ENCODE measurements around the gene OSGIN1.

OSGIN1 gene

GRCh38 chr16:84000989-84001642 lies 48.1 kb downstream of the OSGIN1 start:
- H3K23ac ChIP-seq (ENCODE audit: low read length), result no peak overlapping the region
- H3K4ac ChIP-seq (ENCODE audit: low read depth, low read length), result no peak overlapping the region
- H4K8ac ChIP-seq (ENCODE audit: low read depth, low read length), result no peak overlapping the region
- H3K4me1 ChIP-seq (ENCODE audit: control insufficient read depth in 1 of 2, insufficient read depth in 2 of 2, low read length in 2 of 2), result no peaks in the 10 kb centered on the region
- H3K9ac ChIP-seq (ENCODE audit: low read length), result no peak overlapping the region
- no peak overlapping the region for H3K4me3 ChIP-seq (ENCODE audit: low read depth, low read length)
- DNase-seq, result no peak
- H3K27me3 ChIP-seq (ENCODE audit: insufficient read depth, low read length), result no peaks in the 10 kb centered on the region
- H3K79me2 ChIP-seq (ENCODE audit: control insufficient read depth, insufficient read depth, low read length, poor library complexity), result no peaks in the 10 kb centered on the region
- no peak overlapping the region for H3K18ac ChIP-seq (ENCODE audit: low read length)
- H3K79me1 ChIP-seq (ENCODE audit: low read length), result no peaks in the 10 kb centered on the region
- H3K14ac ChIP-seq (ENCODE audit: low read length), result no peak overlapping the region
- H3K27ac ChIP-seq (ENCODE audit: low read depth, low read length), result no peak overlapping the region
- no peak overlapping the region for H2AK5ac ChIP-seq (ENCODE audit: low read length)
- peaks cover 4% of the 10 kb centered on the region for H3K9me3 ChIP-seq (ENCODE audit: insufficient read depth, low read depth, low read length)
- no peaks in the 10 kb centered on the region for H3K36me3 ChIP-seq (ENCODE audit: control insufficient read depth in 1 of 2, insufficient read depth in 2 of 2, low read length in 2 of 2)
- H2AFZ ChIP-seq (ENCODE audit: insufficient read depth, low read length, poor library complexity), result no peak overlapping the region
- no peak overlapping the region for H4K91ac ChIP-seq (ENCODE audit: low read depth, low read length)
- no peak overlapping the region for H2BK12ac ChIP-seq (ENCODE audit: low read length)
- no CpG with 5 or more reads among the region's 13 CpGs for WGBS (ENCODE audit: extremely low coverage, insufficient coverage, insufficient read length)
- no peak overlapping the region for H2BK5ac ChIP-seq (ENCODE audit: low read depth, low read length, poor library complexity)
- no peak overlapping the region for H4K12ac ChIP-seq (ENCODE audit: low read depth, low read length)
- no peak overlapping the region for H2BK120ac ChIP-seq (ENCODE audit: insufficient read depth, low read length, poor library complexity)
- H3K4me2 ChIP-seq (ENCODE audit: low read length), result no peak overlapping the region

DNA sequence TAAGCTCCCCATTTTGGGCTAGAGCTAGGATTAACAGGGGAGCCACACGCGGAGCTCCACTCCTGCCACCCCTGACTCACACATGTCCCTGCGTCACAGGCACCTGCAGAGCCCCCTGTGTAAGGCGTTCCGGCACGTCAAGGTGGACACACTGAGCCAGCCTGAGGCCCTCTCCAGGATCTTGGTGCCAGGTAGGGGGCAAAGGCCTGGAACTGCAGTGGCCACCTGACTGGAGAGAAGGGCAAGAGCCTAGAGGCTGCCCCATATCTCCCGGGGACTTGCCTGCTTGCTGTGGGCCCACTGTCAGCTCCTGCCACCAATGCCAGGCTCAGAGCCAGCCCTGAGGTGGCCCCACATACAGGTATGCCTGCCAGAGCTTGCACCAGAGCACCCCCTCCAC lies 48.7 kb downstream of the OSGIN1 start:
- WGBS (ENCODE audit: extremely low coverage, insufficient coverage, insufficient read length), result no CpG with 5 or more reads among the region's 7 CpGs
- Histone ChIP-seq H3K27me3 (ENCODE audit: insufficient read depth, low read length) (no peaks in the 10 kb centered on the region), H4K8ac (ENCODE audit: low read depth, low read length) (no peak overlapping the region), H3K4ac (ENCODE audit: low read depth, low read length) (no peak overlapping the region), H3K79me2 (ENCODE audit: control insufficient read depth, insufficient read depth, low read length, poor library complexity) (no peaks in the 10 kb centered on the region), H3K9me3 (ENCODE audit: insufficient read depth, low read depth, low read length) (peaks cover 2% of the 10 kb centered on the region), H2AFZ (ENCODE audit: insufficient read depth, low read length, poor library complexity) (no peak overlapping the region), H3K18ac (ENCODE audit: low read length) (no peak overlapping the region), H3K23ac (ENCODE audit: low read length) (no peak overlapping the region), H3K36me3 (ENCODE audit: control insufficient read depth in 1 of 2, insufficient read depth in 2 of 2, low read length in 2 of 2) (no peaks in the 10 kb centered on the region), H3K14ac (ENCODE audit: low read length) (no peak overlapping the region), H2BK5ac (ENCODE audit: low read depth, low read length, poor library complexity) (no peak overlapping the region), H3K9ac (ENCODE audit: low read length) (no peak overlapping the region), H3K4me2 (ENCODE audit: low read length) (no peak overlapping the region), H3K4me3 (ENCODE audit: low read depth, low read length) (no peak overlapping the region), H2BK120ac (ENCODE audit: insufficient read depth, low read length, poor library complexity) (no peak overlapping the region), H4K91ac (ENCODE audit: low read depth, low read length) (no peak overlapping the region), H3K4me1 (ENCODE audit: control insufficient read depth in 1 of 2, insufficient read depth in 2 of 2, low read length in 2 of 2) (no peaks in the 10 kb centered on the region), H3K79me1 (ENCODE audit: low read length) (no peaks in the 10 kb centered on the region), H2AK5ac (ENCODE audit: low read length) (no peak overlapping the region), H4K12ac (ENCODE audit: low read depth, low read length) (no peak overlapping the region), H3K27ac (ENCODE audit: low read depth, low read length) (no peak overlapping the region), H2BK12ac (ENCODE audit: low read length) (no peak overlapping the region)
- no peak for DNase-seq

GRCh38 chr16:84003038-84003437 lies 50.0 kb downstream of the OSGIN1 start:
- Histone ChIP-seq H3K18ac (ENCODE audit: low read length) (no peak overlapping the region), H3K27ac (ENCODE audit: low read depth, low read length) (no peak overlapping the region), H3K14ac (ENCODE audit: low read length) (no peak overlapping the region), H2AK5ac (ENCODE audit: low read length) (no peak overlapping the region), H2BK12ac (ENCODE audit: low read length) (no peak overlapping the region), H2AFZ (ENCODE audit: insufficient read depth, low read length, poor library complexity) (no peak overlapping the region), H3K79me1 (ENCODE audit: low read length) (no peaks in the 10 kb centered on the region), H2BK5ac (ENCODE audit: low read depth, low read length, poor library complexity) (no peak overlapping the region), H4K91ac (ENCODE audit: low read depth, low read length) (no peak overlapping the region), H3K79me2 (ENCODE audit: control insufficient read depth, insufficient read depth, low read length, poor library complexity) (no peaks in the 10 kb centered on the region), H3K9ac (ENCODE audit: low read length) (no peak overlapping the region), H3K4ac (ENCODE audit: low read depth, low read length) (no peak overlapping the region), H3K9me3 (ENCODE audit: insufficient read depth, low read depth, low read length) (peaks cover 2% of the 10 kb centered on the region), H3K4me1 (ENCODE audit: control insufficient read depth in 1 of 2, insufficient read depth in 2 of 2, low read length in 2 of 2) (no peaks in the 10 kb centered on the region), H3K27me3 (ENCODE audit: insufficient read depth, low read length) (no peaks in the 10 kb centered on the region), H3K36me3 (ENCODE audit: control insufficient read depth in 1 of 2, insufficient read depth in 2 of 2, low read length in 2 of 2) (no peaks in the 10 kb centered on the region), H3K4me3 (ENCODE audit: low read depth, low read length) (no peak overlapping the region), H3K4me2 (ENCODE audit: low read length) (no peak overlapping the region), H2BK120ac (ENCODE audit: insufficient read depth, low read length, poor library complexity) (no peak overlapping the region), H4K8ac (ENCODE audit: low read depth, low read length) (no peak overlapping the region), H4K12ac (ENCODE audit: low read depth, low read length) (no peak overlapping the region), H3K23ac (ENCODE audit: low read length) (peak overlapping the region; percentile 71)
- no peak for DNase-seq
- WGBS (ENCODE audit: extremely low coverage, insufficient coverage, insufficient read length), result no CpG with 5 or more reads among the region's 12 CpGs

DNA sequence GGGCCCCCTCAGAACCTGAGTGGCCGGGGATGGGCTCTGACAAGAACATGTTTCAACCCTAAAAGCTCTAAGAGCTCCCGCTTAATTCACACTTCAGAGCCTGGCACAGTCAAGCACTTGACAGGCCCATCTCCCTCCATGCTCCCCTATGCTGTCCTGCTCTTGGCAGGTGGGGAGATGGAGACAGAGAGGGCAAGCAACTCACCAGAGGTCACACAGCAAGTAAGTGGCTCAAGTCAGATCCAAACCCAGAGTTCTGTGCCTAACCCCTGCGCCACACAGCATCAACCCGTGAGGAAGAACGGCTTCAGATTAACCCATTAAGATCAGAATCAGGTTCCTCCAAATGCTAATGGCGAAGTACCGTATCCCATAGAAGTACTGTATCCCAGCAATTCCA lies 51.4 kb downstream of the OSGIN1 start:
- peaks cover 2% of the 10 kb centered on the region for H3K9me3 ChIP-seq (ENCODE audit: insufficient read depth, low read depth, low read length)
- no peak overlapping the region for H3K4me2 ChIP-seq (ENCODE audit: low read length)
- H4K12ac ChIP-seq (ENCODE audit: low read depth, low read length), result no peak overlapping the region
- peak overlapping the region; percentile 29 for H3K9ac ChIP-seq (ENCODE audit: low read length)
- no peak for DNase-seq
- no peak overlapping the region for H2BK5ac ChIP-seq (ENCODE audit: low read depth, low read length, poor library complexity)
- no peak overlapping the region for H2BK12ac ChIP-seq (ENCODE audit: low read length)
- no peak overlapping the region for H2BK120ac ChIP-seq (ENCODE audit: insufficient read depth, low read length, poor library complexity)
- H3K23ac ChIP-seq (ENCODE audit: low read length), result no peak overlapping the region
- no peak overlapping the region for H3K4me3 ChIP-seq (ENCODE audit: low read depth, low read length)
- H4K91ac ChIP-seq (ENCODE audit: low read depth, low read length), result no peak overlapping the region
- H3K79me2 ChIP-seq (ENCODE audit: control insufficient read depth, insufficient read depth, low read length, poor library complexity), result no peaks in the 10 kb centered on the region
- H3K4me1 ChIP-seq (ENCODE audit: control insufficient read depth in 1 of 2, insufficient read depth in 2 of 2, low read length in 2 of 2), result no peaks in the 10 kb centered on the region
- H3K27ac ChIP-seq (ENCODE audit: low read depth, low read length), result no peak overlapping the region
- no peaks in the 10 kb centered on the region for H3K79me1 ChIP-seq (ENCODE audit: low read length)
- H3K18ac ChIP-seq (ENCODE audit: low read length), result no peak overlapping the region
- H3K14ac ChIP-seq (ENCODE audit: low read length), result no peak overlapping the region
- no peak overlapping the region for H3K4ac ChIP-seq (ENCODE audit: low read depth, low read length)
- no CpG with 5 or more reads among the region's 7 CpGs for WGBS (ENCODE audit: extremely low coverage, insufficient coverage, insufficient read length)
- no peaks in the 10 kb centered on the region for H3K36me3 ChIP-seq (ENCODE audit: control insufficient read depth in 1 of 2, insufficient read depth in 2 of 2, low read length in 2 of 2)
- H4K8ac ChIP-seq (ENCODE audit: low read depth, low read length), result no peak overlapping the region
- H2AFZ ChIP-seq (ENCODE audit: insufficient read depth, low read length, poor library complexity), result no peak overlapping the region
- H3K27me3 ChIP-seq (ENCODE audit: insufficient read depth, low read length), result no peaks in the 10 kb centered on the region
- no peak overlapping the region for H2AK5ac ChIP-seq (ENCODE audit: low read length)

Data from trophoblast cell (in vitro differentiated cells and primary cell).